ENCODE measurements around the gene GDAP2.

Gene GDAP2

GRCh38 chr1:117817629-117818028, 111.8 kb downstream of the GDAP2 start:
- no peak for DNase-seq (ENCODE audit: low read depth)
- H3K4me3 ChIP-seq (ENCODE audit: control insufficient read depth, low read depth, low read length) = no peak overlapping the region
- TF ChIP-seq, protein P1, sequence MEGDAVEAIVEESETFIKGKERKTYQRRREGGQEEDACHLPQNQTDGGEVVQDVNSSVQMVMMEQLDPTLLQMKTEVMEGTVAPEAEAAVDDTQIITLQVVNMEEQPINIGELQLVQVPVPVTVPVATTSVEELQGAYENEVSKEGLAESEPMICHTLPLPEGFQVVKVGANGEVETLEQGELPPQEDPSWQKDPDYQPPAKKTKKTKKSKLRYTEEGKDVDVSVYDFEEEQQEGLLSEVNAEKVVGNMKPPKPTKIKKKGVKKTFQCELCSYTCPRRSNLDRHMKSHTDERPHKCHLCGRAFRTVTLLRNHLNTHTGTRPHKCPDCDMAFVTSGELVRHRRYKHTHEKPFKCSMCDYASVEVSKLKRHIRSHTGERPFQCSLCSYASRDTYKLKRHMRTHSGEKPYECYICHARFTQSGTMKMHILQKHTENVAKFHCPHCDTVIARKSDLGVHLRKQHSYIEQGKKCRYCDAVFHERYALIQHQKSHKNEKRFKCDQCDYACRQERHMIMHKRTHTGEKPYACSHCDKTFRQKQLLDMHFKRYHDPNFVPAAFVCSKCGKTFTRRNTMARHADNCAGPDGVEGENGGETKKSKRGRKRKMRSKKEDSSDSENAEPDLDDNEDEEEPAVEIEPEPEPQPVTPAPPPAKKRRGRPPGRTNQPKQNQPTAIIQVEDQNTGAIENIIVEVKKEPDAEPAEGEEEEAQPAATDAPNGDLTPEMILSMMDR (IDR thresholded peaks at IDR 0.05; ENCODE audit: control insufficient read depth, insufficient read depth, low read depth, low read length, missing control alignments) = no peak

GRCh38 chr1:117815926-117816325, 113.5 kb downstream of the GDAP2 start:
- no peak for DNase-seq (ENCODE audit: low read depth)
- TF ChIP-seq, protein P1 (IDR thresholded peaks at IDR 0.05; ENCODE audit: control insufficient read depth, insufficient read depth, low read depth, low read length, missing control alignments) = no peak

DNA sequence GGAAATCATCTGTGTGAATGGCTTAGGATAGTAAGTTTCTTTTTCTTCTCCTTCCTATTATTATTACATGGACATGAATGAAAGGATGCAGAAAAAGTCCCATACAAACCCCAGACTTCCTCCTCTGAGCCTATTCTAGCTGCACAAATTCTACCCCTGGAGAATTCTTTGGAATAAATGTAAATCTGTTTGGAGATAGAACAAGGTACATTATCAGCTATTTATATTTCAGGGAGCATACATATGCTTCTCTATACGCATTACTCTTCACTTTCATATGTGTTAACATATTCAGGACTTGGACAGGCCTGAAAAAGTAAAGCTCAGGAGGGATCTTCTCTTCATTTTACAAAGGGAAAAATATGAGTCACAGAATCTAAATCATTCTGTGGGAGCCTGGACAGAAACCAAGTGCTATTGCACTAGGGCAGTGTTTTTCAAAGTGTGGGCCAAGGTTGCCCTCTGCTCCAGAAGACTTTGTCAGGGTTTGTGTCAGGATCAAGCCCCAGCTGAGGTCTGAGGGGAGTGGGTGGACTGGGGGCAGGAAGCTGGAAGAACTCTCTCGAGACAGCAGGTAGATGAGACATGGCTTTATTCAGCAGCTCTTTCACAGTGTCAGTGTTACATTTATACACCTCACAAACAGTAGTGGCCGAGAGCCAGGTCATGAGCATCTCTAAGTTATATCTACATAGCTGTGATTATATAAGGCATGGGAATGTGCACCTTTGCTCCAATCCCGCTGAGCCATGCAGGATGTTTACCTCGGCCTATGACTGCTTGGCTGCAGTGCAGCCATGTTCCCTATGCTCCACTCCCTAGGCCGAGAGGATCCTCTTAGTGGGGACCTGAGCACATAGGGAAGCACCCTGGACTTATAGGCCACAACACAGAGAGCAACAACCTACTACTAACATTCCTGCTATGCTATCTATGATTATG, 114.3 kb downstream of the GDAP2 start:
- DNase-seq (ENCODE audit: low read depth) = no peak
- TF ChIP-seq, protein P1 (IDR thresholded peaks at IDR 0.05; ENCODE audit: control insufficient read depth, insufficient read depth, low read depth, low read length, missing control alignments) = no peak
- no peak overlapping the region for H3K4me3 ChIP-seq (ENCODE audit: control insufficient read depth, low read depth, low read length)

More at GRCh38 chr1:117815926-117816325, 113.5 kb downstream of the GDAP2 start:
- no peak overlapping the region for H3K4me3 ChIP-seq (ENCODE audit: control insufficient read depth, low read depth, low read length)

Data from AG09309 (cell line).